ENCODE measurements around the gene CEACAM7.

- TF ChIP-seq POLR2A (IDR thresholded peaks at IDR 0.05; ENCODE audit: low read depth, low read length) (no peak), POLR2AphosphoS5 (IDR thresholded peaks at IDR 0.05; ENCODE audit: low read depth, low read length) (no peak)
These were observed 26.5 kb upstream of the CEACAM7 start for GRCh38 chr19:41714598-41714997.

Data from GM12891 (cell line).